Skeletal muscle tissue (tissue), 4 donors: ENCODE measurements around the gene PBX3. TPM values are rescaled to one million over a fixed set of nuclear protein-coding genes. Genes with fewer than 3 reads are reported as not detected.
A peak's percentile ranks its signal among the peaks of the same experiment; 100 is the strongest.

Experiments used
- H3K27ac ChIP-seq: one replicate; pipeline ENCODE4 v1.7.0; 2013; ENCODE audit warnings: mild to moderate bottlenecking, low read depth, low read length, inconsistent platforms
- H3K27me3 ChIP-seq, 3 donors: one replicate each; pipeline ENCODE4 v1.7.0; 2013; ENCODE audit warnings: low read length in 3 of 3; ENCODE audit not compliant: control insufficient read depth in 3 of 3, insufficient read depth in 3 of 3
- H3K36me3 ChIP-seq, 3 donors: one replicate each; pipeline ENCODE4 v1.7.0; 2013; ENCODE audit warnings: low read length in 3 of 3; ENCODE audit not compliant: control insufficient read depth in 3 of 3, insufficient read depth in 3 of 3
- H3K4me1 ChIP-seq, 3 donors: one replicate each; pipeline ENCODE4 v1.7.0; 2013; ENCODE audit warnings: low read length in 3 of 3, mild to moderate bottlenecking in 3 of 3; ENCODE audit not compliant: control insufficient read depth in 3 of 3, insufficient read depth in 3 of 3
- H3K4me3 ChIP-seq, 3 donors: one replicate each; pipeline ENCODE4 v1.7.0; 2013; ENCODE audit warnings: low read length in 3 of 3
- H3K9ac ChIP-seq, 3 donors: one replicate each; pipeline ENCODE4 v1.7.0; 2013; ENCODE audit warnings: low read length in 3 of 3, mild to moderate bottlenecking in 3 of 3, moderate library complexity in 2 of 3, low read depth in 1 of 3
- H3K9me3 ChIP-seq, 3 donors: one replicate each; pipeline ENCODE4 v1.7.0; 2013; ENCODE audit warnings: low read length in 3 of 3; ENCODE audit not compliant: control insufficient read depth in 3 of 3
- total RNA-seq: library from RNA; depleted of rRNA; stranded (reverse); fragments of >200 nt; gene quantifications from one replicate; pipeline ENCODE4 v1.2.3, GENCODE V29; 2014
- donor health status: Osteomylitis.

The PBX3 gene
- total RNA-seq, 1 donor from 2014 or later = 14.1 TPM

- no peaks in the 10 kb centered on the region for H3K36me3 ChIP-seq
- H3K27me3 ChIP-seq = peaks cover 0 to 21% (median 12%) of the 10 kb centered on the region in 3 donors
- H3K27ac ChIP-seq = peak overlapping the region; percentile 39
- peaks cover 15 to 23% (median 16%) of the 10 kb centered on the region in 3 donors for H3K4me1 ChIP-seq
- H3K9ac ChIP-seq = peak overlapping the region; percentile 71 to 78 (median 74)
- no peaks in the 10 kb centered on the region for H3K9me3 ChIP-seq
- peak overlapping the region; percentile 79 to 88 (median 80) for H3K4me3 ChIP-seq
These were observed 732 bp downstream of the PBX3 start for GRCh38 chr9:125747765-125748445.

- peaks cover 0 to 21% (median 12%) of the 10 kb centered on the region in 3 donors for H3K27me3 ChIP-seq
- H3K9me3 ChIP-seq = no peaks in the 10 kb centered on the region
- peak overlapping the region; percentile 71 to 78 (median 74) for H3K9ac ChIP-seq
- H3K36me3 ChIP-seq = no peaks in the 10 kb centered on the region
- peak overlapping the region; percentile 77 to 88 (median 80) for H3K4me3 ChIP-seq
- H3K27ac ChIP-seq = no peak overlapping the region
- peaks cover 15 to 23% (median 16%) of the 10 kb centered on the region in 3 donors for H3K4me1 ChIP-seq
These were observed 1.4 kb downstream of the PBX3 start for GRCh38 chr9:125748446-125749099.

DNA sequence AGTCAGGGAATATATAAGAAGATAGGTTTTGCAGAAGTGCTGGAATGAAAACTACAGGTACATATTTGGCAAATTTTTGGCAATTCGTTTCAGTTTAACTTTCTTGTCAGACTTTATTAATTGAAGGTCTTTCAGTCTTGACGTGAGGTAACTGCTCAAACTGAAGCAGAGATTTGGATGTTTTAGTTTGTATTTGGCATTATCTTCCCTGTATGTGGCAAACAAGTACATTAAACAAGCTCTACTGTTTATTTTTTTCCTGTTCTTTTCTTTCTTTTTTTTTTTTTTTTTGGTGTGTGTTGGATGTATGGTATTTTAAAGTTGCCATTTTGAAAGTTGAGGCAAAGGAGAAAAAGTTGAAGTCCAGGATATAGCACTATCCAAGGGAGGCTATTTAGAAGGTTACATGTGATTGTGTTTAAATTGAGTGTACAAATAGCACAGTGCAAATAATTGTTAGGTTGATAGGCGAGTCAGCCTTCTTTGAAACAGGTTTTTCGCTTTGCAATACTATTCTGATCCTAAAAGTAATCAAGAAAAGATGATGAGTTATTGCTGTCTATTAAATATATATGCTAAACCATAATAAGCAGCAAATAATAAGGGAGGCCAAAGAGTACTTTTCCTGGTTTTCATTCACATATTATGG, 2.2 kb downstream of the PBX3 start:
- Histone ChIP-seq H3K9me3 (no peaks in the 10 kb centered on the region), H3K9ac (no peak overlapping the region), H3K27me3 (peaks cover 0 to 21% (median 12%) of the 10 kb centered on the region in 3 donors), H3K27ac (no peak overlapping the region), H3K36me3 (no peaks in the 10 kb centered on the region), H3K4me3 (peak overlapping the region in 1 of 3 donors; percentile 77), H3K4me1 (peaks cover 15 to 23% (median 16%) of the 10 kb centered on the region in 3 donors)

DNA sequence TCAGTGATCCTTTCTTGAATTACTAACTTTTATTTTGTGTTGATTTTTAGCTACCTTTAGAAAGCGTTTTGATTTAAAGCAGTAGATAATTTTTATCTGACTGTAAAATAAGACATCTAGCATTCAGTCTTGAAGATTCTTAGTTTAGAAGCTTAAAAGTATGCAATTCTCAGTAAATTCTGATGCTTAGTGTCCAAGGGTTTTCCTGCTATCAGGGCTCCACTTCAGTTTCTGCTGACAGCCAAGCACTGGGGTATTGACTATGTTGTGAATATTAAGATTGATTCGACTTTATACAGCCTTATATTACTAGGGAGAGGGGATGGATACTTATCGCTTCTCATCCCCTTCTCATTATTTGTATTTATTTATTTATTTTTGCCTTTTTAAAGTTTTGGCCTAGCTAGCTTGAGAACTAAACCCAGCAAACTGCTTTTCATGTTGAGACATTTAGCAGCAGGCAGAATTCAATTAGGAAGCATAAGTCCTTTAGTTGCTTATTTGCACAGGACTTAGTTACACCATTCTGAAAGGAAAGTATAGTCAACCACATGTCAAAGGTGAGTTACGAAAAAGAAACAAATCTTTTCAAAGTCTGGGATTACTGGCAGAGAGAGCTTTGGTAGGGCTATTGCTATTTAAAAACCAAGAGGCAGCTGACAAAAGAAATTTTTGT, 2.9 kb downstream of the PBX3 start:
- Histone ChIP-seq H3K9me3 (no peaks in the 10 kb centered on the region), H3K4me3 (no peak overlapping the region), H3K36me3 (no peaks in the 10 kb centered on the region), H3K27me3 (peaks cover 0 to 18% (median 12%) of the 10 kb centered on the region in 3 donors), H3K27ac (no peak overlapping the region), H3K9ac (no peak overlapping the region), H3K4me1 (peaks cover 15 to 23% (median 16%) of the 10 kb centered on the region in 3 donors)

DNA sequence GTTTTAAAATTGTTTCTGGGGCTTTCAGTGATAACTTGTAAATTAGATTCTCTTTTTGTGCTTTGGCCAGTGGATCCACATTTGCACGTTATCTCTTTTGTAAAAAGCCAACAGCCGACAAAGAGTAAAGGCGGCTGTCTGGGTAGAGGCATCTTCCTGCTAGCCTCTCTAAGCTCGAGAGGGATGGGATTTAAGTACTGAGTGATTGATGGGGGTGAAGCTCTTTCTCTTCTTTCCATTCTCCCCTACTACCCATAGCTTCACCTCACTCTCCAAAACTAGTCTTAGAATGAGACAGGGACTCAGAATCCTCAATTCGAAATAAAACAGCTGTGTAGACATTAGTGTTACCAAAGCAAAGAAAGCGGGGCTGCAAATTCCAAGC, 3.4 kb downstream of the PBX3 start:
- no peak overlapping the region for H3K27ac ChIP-seq
- H3K9ac ChIP-seq = no peak overlapping the region
- H3K27me3 ChIP-seq = peaks cover 0 to 18% (median 12%) of the 10 kb centered on the region in 3 donors
- no peaks in the 10 kb centered on the region for H3K36me3 ChIP-seq
- no peaks in the 10 kb centered on the region for H3K9me3 ChIP-seq
- peaks cover 10 to 20% (median 15%) of the 10 kb centered on the region in 3 donors for H3K4me1 ChIP-seq
- H3K4me3 ChIP-seq = no peak overlapping the region

DNA sequence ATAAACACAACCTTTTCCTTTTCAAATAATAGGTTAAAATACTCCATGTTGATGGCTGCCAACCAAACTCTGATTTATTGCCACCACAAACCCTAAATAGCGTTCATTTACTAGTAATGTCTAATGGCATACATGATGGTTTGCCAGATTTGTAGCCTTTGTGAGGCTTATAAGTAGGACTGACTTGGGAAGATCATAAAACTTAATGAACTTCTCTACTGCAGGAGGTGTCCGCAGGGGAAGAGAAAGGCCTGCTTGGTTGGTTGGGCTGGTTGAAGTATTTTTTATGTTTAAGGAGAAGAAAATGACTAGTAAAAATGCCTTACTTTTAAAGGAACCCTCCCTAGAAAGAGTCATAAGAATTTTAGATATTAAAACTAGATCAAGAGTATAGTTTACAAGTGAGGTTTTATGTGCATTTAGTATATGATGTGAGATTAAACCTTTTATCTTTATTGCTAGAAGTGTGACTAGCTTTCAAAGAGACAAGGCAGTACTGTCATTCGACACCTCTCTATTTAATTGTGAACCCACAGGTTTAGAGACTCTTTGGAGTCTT, 5.0 kb downstream of the PBX3 start:
- H3K9me3 ChIP-seq = no peaks in the 10 kb centered on the region
- H3K36me3 ChIP-seq = no peaks in the 10 kb centered on the region
- H3K9ac ChIP-seq = no peak overlapping the region
- peaks cover 0 to 18% (median 12%) of the 10 kb centered on the region in 3 donors for H3K27me3 ChIP-seq
- peaks cover 4 to 13% (median 9%) of the 10 kb centered on the region in 3 donors for H3K4me1 ChIP-seq
- H3K4me3 ChIP-seq = no peak overlapping the region
- H3K27ac ChIP-seq = no peak overlapping the region

DNA sequence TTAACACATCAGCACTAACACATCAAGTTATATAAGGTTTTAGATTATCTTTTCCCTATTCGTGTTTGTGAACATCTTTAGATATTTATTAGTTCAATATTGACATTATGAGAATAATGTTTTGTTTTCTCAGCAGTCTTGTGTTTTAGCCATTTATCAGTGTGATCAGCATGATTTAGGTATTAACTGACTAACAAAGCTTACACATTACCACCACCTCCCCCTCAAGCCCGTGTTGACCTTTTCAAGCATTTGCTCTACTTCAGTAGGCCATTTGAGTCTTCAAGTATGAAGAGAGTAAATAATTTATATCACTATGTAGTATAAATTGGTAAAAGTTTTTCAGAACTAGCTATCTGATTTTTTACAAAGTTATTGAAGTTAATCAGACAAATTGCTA, 6.9 kb downstream of the PBX3 start:
- peaks cover 0 to 9% (median 5%) of the 10 kb centered on the region in 3 donors for H3K27me3 ChIP-seq
- H3K27ac ChIP-seq = no peak overlapping the region
- no peaks in the 10 kb centered on the region for H3K36me3 ChIP-seq
- no peak overlapping the region for H3K4me3 ChIP-seq
- H3K4me1 ChIP-seq = peaks cover 0 to 2% (median 0%) of the 10 kb centered on the region in 3 donors
- no peak overlapping the region for H3K9ac ChIP-seq
- H3K9me3 ChIP-seq = no peaks in the 10 kb centered on the region

- Histone ChIP-seq H3K9ac (no peak overlapping the region), H3K27ac (no peak overlapping the region), H3K4me3 (no peak overlapping the region), H3K36me3 (no peaks in the 10 kb centered on the region), H3K9me3 (no peaks in the 10 kb centered on the region), H3K4me1 (peaks cover 0 to 2% (median 0%) of the 10 kb centered on the region in 3 donors), H3K27me3 (peaks cover 0 to 4% (median 0%) of the 10 kb centered on the region in 3 donors)
These were observed 8.2 kb downstream of the PBX3 start for GRCh38 chr9:125755340-125755739.

DNA sequence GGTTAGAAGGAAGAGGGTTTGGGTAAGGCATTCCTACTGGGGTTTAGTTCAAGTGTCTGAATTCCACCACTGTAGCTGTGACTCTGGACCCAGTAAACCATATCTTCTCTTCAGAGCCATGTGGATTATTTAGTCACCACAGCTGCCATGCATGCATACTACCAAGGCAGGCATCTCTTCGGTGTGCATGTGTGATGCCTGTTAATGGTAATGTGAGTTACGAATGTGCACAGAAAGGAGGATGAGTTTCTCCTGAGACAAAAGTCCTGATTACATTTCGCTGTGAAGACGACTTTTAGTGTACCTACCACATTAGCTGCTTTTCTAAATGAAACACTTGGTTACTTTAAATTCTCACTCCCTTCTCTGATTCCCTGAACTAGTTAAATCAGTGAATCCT, 9.3 kb downstream of the PBX3 start:
- Histone ChIP-seq H3K4me1 (no peaks in the 10 kb centered on the region), H3K4me3 (no peak overlapping the region), H3K9ac (no peak overlapping the region), H3K9me3 (no peaks in the 10 kb centered on the region), H3K36me3 (no peaks in the 10 kb centered on the region), H3K27me3 (no peaks in the 10 kb centered on the region), H3K27ac (no peak overlapping the region)
